Mesenchymal stem cell (in vitro differentiated cells and primary cell): ENCODE measurements around the gene SLC12A7.

ENCODE experiments used
- DNase-seq: peaks from one replicate; pipeline ENCODE4 v3.0.0-alpha.2; 2013
- H2AFZ ChIP-seq: one replicate; pipeline ENCODE4 v1.6.1; 2013; ENCODE audit warnings: low read depth, mild to moderate bottlenecking, control low read depth, inconsistent platforms, low read length, moderate library complexity
- H2AK5ac ChIP-seq: 2 replicates; pipeline ENCODE4 v1.6.1; 2013; ENCODE audit warnings: low read length, moderate library complexity, mild to moderate bottlenecking, inconsistent platforms; ENCODE audit not compliant: severe bottlenecking
- H2BK120ac ChIP-seq: one replicate; pipeline ENCODE4 v1.6.1; 2013; ENCODE audit warnings: low read depth, mild to moderate bottlenecking, inconsistent platforms, low read length, moderate library complexity
- H2BK12ac ChIP-seq, 2 experiments: one replicate each; pipeline ENCODE4 v1.6.1; 2013; ENCODE audit warnings: inconsistent platforms in 2 of 2, low read length in 2 of 2, mild to moderate bottlenecking in 2 of 2, moderate library complexity in 2 of 2, control low read depth in 1 of 2
- H2BK15ac ChIP-seq: one replicate; pipeline ENCODE4 v1.6.1; 2013; ENCODE audit warnings: mild to moderate bottlenecking, low read depth, inconsistent platforms; ENCODE audit not compliant: poor library complexity, severe bottlenecking
- H2BK5ac ChIP-seq: 2 replicates; pipeline ENCODE4 v1.6.1; 2013; ENCODE audit warnings: low read depth, mild to moderate bottlenecking, low read length, control low read depth, inconsistent platforms; ENCODE audit not compliant: poor library complexity, severe bottlenecking
- H3K14ac ChIP-seq, 2 experiments: one replicate each; pipeline ENCODE4 v1.6.1; 2013; ENCODE audit warnings: inconsistent platforms in 2 of 2, low read length in 2 of 2, control low read depth in 1 of 2, mild to moderate bottlenecking in 1 of 2, moderate library complexity in 1 of 2
- H3K18ac ChIP-seq, 2 experiments: one replicate each; pipeline ENCODE4 v1.6.1; 2013; ENCODE audit warnings: inconsistent platforms in 2 of 2, low read length in 2 of 2, control low read depth in 1 of 2, low read depth in 1 of 2, mild to moderate bottlenecking in 1 of 2
- H3K23ac ChIP-seq, 2 experiments: one replicate each; pipeline ENCODE4 v1.6.1; 2013; ENCODE audit warnings: inconsistent platforms in 2 of 2, low read length in 2 of 2, mild to moderate bottlenecking in 2 of 2, moderate library complexity in 2 of 2, control low read depth in 1 of 2
- H3K27ac ChIP-seq: 2 replicates; pipeline ENCODE4 v1.5.1; 2013; ENCODE audit warnings: mild to moderate bottlenecking, moderate library complexity, low read length, control low read depth, inconsistent platforms; ENCODE audit not compliant: poor library complexity, severe bottlenecking
- H3K27me3 ChIP-seq, 2 experiments: 2 replicates each; pipeline versions ENCODE4 v1.6.1 to v1.7.0; 2013; ENCODE audit warnings: low read length in 2 of 2, mild to moderate bottlenecking in 2 of 2, moderate library complexity in 2 of 2, control low read depth in 1 of 2, inconsistent platforms in 1 of 2; ENCODE audit not compliant: control insufficient read depth in 1 of 2, insufficient read depth in 1 of 2
- H3K36me3 ChIP-seq, 2 experiments: 2 replicates each; pipeline versions ENCODE4 v1.6.1 to v1.7.0; 2013; ENCODE audit warnings: low read length in 2 of 2, control low read depth in 1 of 2, inconsistent platforms in 1 of 2, low read depth in 1 of 2, mild to moderate bottlenecking in 1 of 2; ENCODE audit not compliant: insufficient read depth in 2 of 2, control insufficient read depth in 1 of 2
- H3K4ac ChIP-seq, 2 experiments: one replicate each; pipeline ENCODE4 v1.6.1; 2013; ENCODE audit warnings: inconsistent platforms in 2 of 2, low read length in 2 of 2, mild to moderate bottlenecking in 2 of 2, moderate library complexity in 2 of 2, control low read depth in 1 of 2, low read depth in 1 of 2
- H3K4me1 ChIP-seq: 2 replicates; pipeline ENCODE4 v1.6.1; 2013; ENCODE audit warnings: low read depth, low read length, control low read depth; ENCODE audit not compliant: control insufficient read depth, insufficient read depth
- H3K4me2 ChIP-seq: 2 replicates; pipeline ENCODE4 v1.6.1; 2013; ENCODE audit warnings: low read length, mild to moderate bottlenecking, inconsistent platforms; ENCODE audit not compliant: poor library complexity, severe bottlenecking
- H3K4me3 ChIP-seq, 2 experiments: 2 replicates each; pipeline versions ENCODE4 v1.5.1 to v1.7.0; 2013; ENCODE audit warnings: low read length in 2 of 2, mild to moderate bottlenecking in 2 of 2, control low read depth in 1 of 2, low read depth in 1 of 2; ENCODE audit not compliant: insufficient read depth in 1 of 2
- H3K79me1 ChIP-seq: replicated peaks from 2 replicates; pipeline ENCODE4 v1.6.1; 2013; ENCODE audit warnings: mild to moderate bottlenecking, control low read depth, low read length, inconsistent platforms; ENCODE audit not compliant: poor library complexity, severe bottlenecking
- H3K9ac ChIP-seq: 2 replicates; pipeline ENCODE4 v1.7.0; 2013; ENCODE audit warnings: mild to moderate bottlenecking, low read length, moderate library complexity
- H3K9me3 ChIP-seq: 2 replicates; pipeline ENCODE4 v1.7.0; 2013; ENCODE audit warnings: mild to moderate bottlenecking, low read length; ENCODE audit not compliant: control insufficient read depth
- H4K8ac ChIP-seq: one replicate; pipeline ENCODE4 v1.6.1; 2013; ENCODE audit warnings: inconsistent platforms, mild to moderate bottlenecking, low read length, moderate library complexity
- H4K91ac ChIP-seq: one replicate; pipeline ENCODE4 v1.6.1; 2013; ENCODE audit warnings: mild to moderate bottlenecking, low read length, inconsistent platforms
- WGBS: methylation state at CpG from one replicate; pipeline ENCODE4 v1.1.7; 2013; ENCODE audit warnings: mixed read lengths; 5-methylcytosine and 5-hydroxymethylcytosine counted together

The SLC12A7 gene

GRCh38 chr5:1137567-1138444, 25.9 kb upstream of the SLC12A7 start:
- Histone ChIP-seq H3K79me1 (no peaks in the 10 kb centered on the region), H3K4me1 (peaks cover 6% of the 10 kb centered on the region), H2BK5ac (no peak overlapping the region), H2BK12ac (no peak overlapping the region), H3K36me3 (no peaks in the 10 kb centered on the region), H2BK15ac (no peak overlapping the region), H4K91ac (no peak overlapping the region), H3K18ac (no peak overlapping the region), H3K4me2 (no peak overlapping the region), H3K9ac (no peak overlapping the region), H3K27ac (no peak overlapping the region), H2AFZ (no peak overlapping the region), H3K27me3 (peaks cover 51 to 65% of the 10 kb centered on the region in 2 experiments), H3K14ac (no peak overlapping the region), H2AK5ac (no peak overlapping the region), H2BK120ac (no peak overlapping the region), H3K9me3 (no peaks in the 10 kb centered on the region), H4K8ac (no peak overlapping the region), H3K23ac (no peak overlapping the region), H3K4ac (peak overlapping the region in 1 of 2 experiments; percentile 38), H3K4me3 (no peak overlapping the region)
- 90% methylated on average over 30 of the region's 30 CpGs for WGBS
- peak; percentile 15 for DNase-seq

- Histone ChIP-seq H4K91ac (peak overlapping the region; percentile 52), H3K4me2 (no peak overlapping the region), H3K23ac (no peak overlapping the region), H3K4ac (no peak overlapping the region), H3K79me1 (no peaks in the 10 kb centered on the region), H3K36me3 (no peaks in the 10 kb centered on the region), H3K27ac (no peak overlapping the region), H3K9ac (no peak overlapping the region), H4K8ac (no peak overlapping the region), H3K18ac (peak overlapping the region in 1 of 2 experiments; percentile 37), H2BK120ac (no peak overlapping the region), H3K9me3 (no peaks in the 10 kb centered on the region), H3K27me3 (peaks cover 54 to 71% of the 10 kb centered on the region in 2 experiments), H2AK5ac (no peak overlapping the region), H2AFZ (no peak overlapping the region), H2BK5ac (no peak overlapping the region), H2BK15ac (no peak overlapping the region), H3K4me1 (peaks cover 6% of the 10 kb centered on the region), H2BK12ac (peak overlapping the region in 1 of 2 experiments; percentile 73), H3K14ac (peak overlapping the region in 1 of 2 experiments; percentile 76), H3K4me3 (peak overlapping the region in 1 of 2 experiments; percentile 21)
- no peak for DNase-seq
- WGBS, result 92% methylated on average over 8 of the region's 8 CpGs
Observed at GRCh38 chr5:1136814-1137213, 25.0 kb upstream of the SLC12A7 start.

- H3K79me1 ChIP-seq, result no peaks in the 10 kb centered on the region
- no peak overlapping the region for H4K91ac ChIP-seq
- H3K36me3 ChIP-seq, result no peaks in the 10 kb centered on the region
- H2BK12ac ChIP-seq, result no peak overlapping the region
- H3K9ac ChIP-seq, result no peak overlapping the region
- H2BK15ac ChIP-seq, result no peak overlapping the region
- peak overlapping the region in 1 of 2 experiments; percentile 79 for H3K14ac ChIP-seq
- no peak overlapping the region for H3K23ac ChIP-seq
- H3K27me3 ChIP-seq, result peaks cover 57 to 70% of the 10 kb centered on the region in 2 experiments
- H3K4me1 ChIP-seq, result peaks cover 6% of the 10 kb centered on the region
- 90% methylated on average over 27 of the region's 27 CpGs for WGBS
- peak overlapping the region in 1 of 2 experiments; percentile 14 for H3K4me3 ChIP-seq
- H3K4ac ChIP-seq, result no peak overlapping the region
- no peak overlapping the region for H3K18ac ChIP-seq
- no peak overlapping the region for H2BK5ac ChIP-seq
- H3K27ac ChIP-seq, result no peak overlapping the region
- no peak for DNase-seq
- H3K9me3 ChIP-seq, result no peaks in the 10 kb centered on the region
- H4K8ac ChIP-seq, result no peak overlapping the region
- H2AK5ac ChIP-seq, result no peak overlapping the region
- H2BK120ac ChIP-seq, result no peak overlapping the region
- no peak overlapping the region for H2AFZ ChIP-seq
- H3K4me2 ChIP-seq, result no peak overlapping the region
Observed at GRCh38 chr5:1135696-1136525, 24.0 kb upstream of the SLC12A7 start.

- Histone ChIP-seq H2BK12ac (no peak overlapping the region), H3K27ac (no peak overlapping the region), H3K9ac (no peak overlapping the region), H3K36me3 (no peaks in the 10 kb centered on the region), H2BK5ac (no peak overlapping the region), H3K27me3 (peaks cover 59 to 65% of the 10 kb centered on the region in 2 experiments), H3K14ac (no peak overlapping the region), H3K4me3 (no peak overlapping the region), H2AFZ (no peak overlapping the region), H4K91ac (no peak overlapping the region), H2BK15ac (no peak overlapping the region), H2BK120ac (no peak overlapping the region), H3K9me3 (no peaks in the 10 kb centered on the region), H3K4me1 (peaks cover 6% of the 10 kb centered on the region), H3K18ac (no peak overlapping the region), H3K79me1 (no peaks in the 10 kb centered on the region), H3K4me2 (no peak overlapping the region), H2AK5ac (no peak overlapping the region), H3K4ac (no peak overlapping the region), H3K23ac (no peak overlapping the region), H4K8ac (no peak overlapping the region)
- 94% methylated on average over 14 of the region's 14 CpGs for WGBS
- DNase-seq, result no peak
Observed at GRCh38 chr5:1134478-1134877, 22.6 kb upstream of the SLC12A7 start.
